HL-60 (cell line): ENCODE data around the gene FMR1NB.

Experiments used
- DNase-seq, 2 experiments: peaks; one replicate each; pipeline ENCODE4 v3.0.0-alpha.2; 2010 to 2020; ENCODE audit warnings: low read depth in 1 of 2, low spot score in 1 of 2
- H3K27ac ChIP-seq: fragments of 250-450 bp; sonication (Bioruptor Pico); replicated peaks from 2 replicates; pipeline ENCODE4 v1.5.1; 2020; ENCODE audit warnings: mild to moderate bottlenecking, moderate library complexity
- H3K27me3 ChIP-seq: fragments of 250-450 bp; sonication (Bioruptor Pico); 2 replicates; pipeline ENCODE4 v1.5.1; 2021; ENCODE audit warnings: mild to moderate bottlenecking, moderate library complexity; ENCODE audit not compliant: insufficient read depth, poor library complexity, severe bottlenecking
- H3K4me3 ChIP-seq: replicated peaks from 2 replicates; pipeline ENCODE4 v1.5.1; 2011; ENCODE audit warnings: mild to moderate bottlenecking, control low read depth, low read length; ENCODE audit not compliant: insufficient read depth
- CTCF ChIP-seq: IDR thresholded peaks from one replicate; pipeline ENCODE4 v1.5.1; 2011; ENCODE audit warnings: low read length, control low read depth, inconsistent platforms; ENCODE audit not compliant: insufficient read depth
- GABPA ChIP-seq: IDR thresholded peaks from 2 replicates; pipeline ENCODE4 v1.6.1; 2012; ENCODE audit warnings: low read depth
- POLR2AphosphoS5 ChIP-seq: IDR thresholded peaks from 2 replicates; pipeline ENCODE4 v1.6.1; 2012; ENCODE audit warnings: low read depth
- SPI1 ChIP-seq: IDR thresholded peaks from 2 replicates; pipeline ENCODE4 v1.6.1; 2012; ENCODE audit warnings: low read depth, mild to moderate bottlenecking, borderline replicate concordance
- TF ChIP-seq, protein P1 (sequence below): IDR thresholded peaks from 2 replicates; pipeline ENCODE4 v1.6.1; 2012; ENCODE audit warnings: low read depth; ENCODE audit not compliant: insufficient replicate concordance

FMR1NB gene

DNA sequence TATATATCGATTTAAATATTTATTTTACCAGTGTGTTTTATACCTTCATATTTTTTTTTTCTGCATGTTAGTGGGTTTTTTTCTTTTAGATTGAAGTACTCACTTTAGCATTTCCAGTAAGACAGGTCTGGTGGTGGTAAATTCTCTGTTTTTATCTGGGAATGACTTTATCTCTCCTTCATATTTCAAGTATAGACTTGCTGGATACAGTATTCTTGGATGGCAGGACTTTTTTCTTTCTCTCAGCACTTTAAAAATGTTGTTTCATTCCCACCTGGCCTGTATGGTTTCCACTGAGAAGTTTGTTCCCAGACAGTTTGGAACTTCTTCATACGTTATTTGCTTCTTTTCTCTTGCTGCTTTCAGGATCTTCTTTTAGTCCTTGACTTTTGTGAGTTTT is 86.1 kb downstream of the FMR1NB start:
- H3K4me3 ChIP-seq = no peak overlapping the region
- DNase-seq = no peak
- no peak for TF ChIP-seq POLR2AphosphoS5
- TF ChIP-seq, protein P1, sequence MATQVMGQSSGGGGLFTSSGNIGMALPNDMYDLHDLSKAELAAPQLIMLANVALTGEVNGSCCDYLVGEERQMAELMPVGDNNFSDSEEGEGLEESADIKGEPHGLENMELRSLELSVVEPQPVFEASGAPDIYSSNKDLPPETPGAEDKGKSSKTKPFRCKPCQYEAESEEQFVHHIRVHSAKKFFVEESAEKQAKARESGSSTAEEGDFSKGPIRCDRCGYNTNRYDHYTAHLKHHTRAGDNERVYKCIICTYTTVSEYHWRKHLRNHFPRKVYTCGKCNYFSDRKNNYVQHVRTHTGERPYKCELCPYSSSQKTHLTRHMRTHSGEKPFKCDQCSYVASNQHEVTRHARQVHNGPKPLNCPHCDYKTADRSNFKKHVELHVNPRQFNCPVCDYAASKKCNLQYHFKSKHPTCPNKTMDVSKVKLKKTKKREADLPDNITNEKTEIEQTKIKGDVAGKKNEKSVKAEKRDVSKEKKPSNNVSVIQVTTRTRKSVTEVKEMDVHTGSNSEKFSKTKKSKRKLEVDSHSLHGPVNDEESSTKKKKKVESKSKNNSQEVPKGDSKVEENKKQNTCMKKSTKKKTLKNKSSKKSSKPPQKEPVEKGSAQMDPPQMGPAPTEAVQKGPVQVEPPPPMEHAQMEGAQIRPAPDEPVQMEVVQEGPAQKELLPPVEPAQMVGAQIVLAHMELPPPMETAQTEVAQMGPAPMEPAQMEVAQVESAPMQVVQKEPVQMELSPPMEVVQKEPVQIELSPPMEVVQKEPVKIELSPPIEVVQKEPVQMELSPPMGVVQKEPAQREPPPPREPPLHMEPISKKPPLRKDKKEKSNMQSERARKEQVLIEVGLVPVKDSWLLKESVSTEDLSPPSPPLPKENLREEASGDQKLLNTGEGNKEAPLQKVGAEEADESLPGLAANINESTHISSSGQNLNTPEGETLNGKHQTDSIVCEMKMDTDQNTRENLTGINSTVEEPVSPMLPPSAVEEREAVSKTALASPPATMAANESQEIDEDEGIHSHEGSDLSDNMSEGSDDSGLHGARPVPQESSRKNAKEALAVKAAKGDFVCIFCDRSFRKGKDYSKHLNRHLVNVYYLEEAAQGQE = no peak
- no peak for TF ChIP-seq GABPA
- TF ChIP-seq CTCF = no peak
- TF ChIP-seq SPI1 = no peak
- H3K27me3 ChIP-seq = no peaks in the 10 kb centered on the region
- H3K27ac ChIP-seq = no peak overlapping the region

DNA sequence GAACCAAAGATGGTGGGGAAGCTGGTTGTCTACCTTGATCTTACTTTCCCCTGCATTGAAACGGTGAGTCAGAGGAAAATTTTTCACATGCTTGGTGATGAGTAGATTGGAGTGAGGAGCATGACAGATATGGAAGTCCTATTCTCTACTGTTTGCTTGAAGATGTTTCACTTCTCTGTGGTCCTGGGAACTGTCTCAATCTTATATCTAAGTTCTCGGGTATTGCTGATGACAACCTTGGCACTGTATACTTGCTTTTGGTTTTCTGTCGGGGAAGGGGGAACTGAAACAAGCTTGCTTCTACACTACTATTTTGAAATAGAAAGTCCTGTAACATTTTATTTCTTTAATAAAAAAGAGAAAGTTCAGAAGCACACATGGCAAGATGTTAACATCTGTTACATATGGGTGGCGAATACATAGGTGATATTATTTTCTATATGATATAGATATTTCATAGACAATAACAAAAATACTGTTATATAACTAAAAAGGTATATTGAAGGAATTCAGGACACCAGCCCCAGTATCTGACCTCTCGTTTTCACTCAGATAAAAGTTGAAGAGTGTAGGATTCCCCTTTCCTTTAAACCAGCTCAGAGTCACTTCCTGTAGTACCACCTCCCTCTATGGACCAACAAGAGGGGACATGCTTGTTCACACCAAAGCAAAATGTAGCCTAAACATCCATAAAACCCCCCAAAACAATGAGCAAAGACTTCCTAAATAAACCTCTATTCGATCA is 88.8 kb downstream of the FMR1NB start:
- Histone ChIP-seq H3K4me3 (no peak overlapping the region), H3K27ac (no peak overlapping the region), H3K27me3 (no peaks in the 10 kb centered on the region)
- TF ChIP-seq SPI1 = no peak
- no peak for TF ChIP-seq GABPA
- TF ChIP-seq, protein P1 = no peak
- no peak for TF ChIP-seq POLR2AphosphoS5
- TF ChIP-seq CTCF = no peak
- no peak for DNase-seq

DNA sequence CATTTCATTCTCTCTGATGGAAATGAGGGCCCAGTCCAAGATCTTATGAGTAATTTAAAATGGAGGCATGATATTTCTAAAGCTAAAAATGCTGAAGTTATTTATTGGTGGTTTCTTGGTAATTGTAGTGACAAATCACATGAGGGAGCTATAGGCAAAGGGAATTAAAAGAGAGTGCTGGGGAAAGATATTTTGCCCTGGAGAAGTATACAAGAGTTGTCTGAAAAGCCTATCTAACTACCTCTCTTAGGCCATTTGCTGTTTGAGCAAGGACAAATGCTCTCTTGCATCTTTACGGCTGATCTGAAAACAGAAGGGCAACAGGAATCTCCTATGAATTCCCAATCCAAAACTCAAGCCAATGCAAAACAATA is 89.4 kb downstream of the FMR1NB start:
- no peak for TF ChIP-seq CTCF
- TF ChIP-seq SPI1 = no peak
- no peak for TF ChIP-seq GABPA
- TF ChIP-seq POLR2AphosphoS5 = no peak
- TF ChIP-seq, protein P1 = no peak
- no peaks in the 10 kb centered on the region for H3K27me3 ChIP-seq
- no peak overlapping the region for H3K4me3 ChIP-seq
- no peak for DNase-seq
- no peak overlapping the region for H3K27ac ChIP-seq
